AG10803 (cell line): ENCODE results near the gene ACACA.
"Not testable (repeated sequence)": the region's sequence is repeated elsewhere in the genome, so short reads cannot be mapped to it uniquely, and the experiment has no call there.

ENCODE experiments used
- DNase-seq: peaks from one replicate; pipeline ENCODE4 v3.0.0; 2010; ENCODE audit warnings: low read depth
- H3K4me3 ChIP-seq: 2 replicates; pipeline ENCODE4 v1.5.1; 2011; ENCODE audit warnings: mild to moderate bottlenecking, low read length, control low read depth
- CTCF ChIP-seq: conservative IDR thresholded peaks from 2 replicates; pipeline ENCODE4 v1.5.1; 2011; ENCODE audit warnings: mild to moderate bottlenecking, low read length, control low read depth, inconsistent platforms

ACACA gene

GRCh38 chr17:37146086-37147064 is 260.3 kb downstream of the ACACA start:
- DNase-seq = no peak
- no peak for TF ChIP-seq CTCF
- H3K4me3 ChIP-seq = no peak overlapping the region

DNA sequence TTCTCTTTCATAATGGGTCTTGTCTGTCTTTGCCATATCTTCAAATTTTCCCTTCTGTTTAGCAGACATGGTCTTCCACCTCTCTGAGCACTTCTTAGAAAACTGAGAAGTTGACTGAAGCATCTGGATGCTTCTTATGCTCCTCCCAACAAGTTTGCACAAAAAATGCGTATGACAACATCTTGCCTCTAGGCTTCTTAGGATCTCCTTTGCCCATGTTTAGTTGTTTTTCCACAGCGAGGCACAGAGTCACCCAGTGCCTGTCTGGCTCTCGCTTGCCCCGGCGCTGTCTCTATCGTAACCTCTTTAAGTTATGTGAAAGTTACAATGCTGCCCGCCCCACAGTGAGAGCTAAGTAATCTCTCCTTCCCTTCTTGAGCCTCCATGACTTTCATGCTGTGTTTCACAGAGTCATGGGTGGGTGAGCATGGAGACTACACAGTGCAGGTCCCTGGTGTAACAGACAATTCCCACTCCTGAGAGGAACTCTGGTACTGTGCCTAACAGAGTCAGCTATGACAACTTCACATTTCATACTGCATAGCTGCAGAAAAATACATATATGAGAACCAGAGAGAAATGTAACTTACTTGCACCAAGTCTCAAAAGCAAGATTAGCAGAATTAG is 262.4 kb downstream of the ACACA start:
- H3K4me3 ChIP-seq = no peak overlapping the region
- TF ChIP-seq CTCF = no peak

GRCh38 chr17:37143558-37143957 is 263.1 kb downstream of the ACACA start:
- not testable (repeated sequence) for DNase-seq, H3K4me3 ChIP-seq

More for the DNA sequence above, 262.4 kb downstream of the ACACA start:
- DNase-seq = no peak

- no peak for TF ChIP-seq CTCF
- no peak for DNase-seq
- no peak overlapping the region for H3K4me3 ChIP-seq
Observed at GRCh38 chr17:37142294-37142896, 264.2 kb downstream of the ACACA start.

- TF ChIP-seq CTCF = no peak
- DNase-seq = no peak
- H3K4me3 ChIP-seq = no peak overlapping the region
Observed at GRCh38 chr17:37138571-37139120, 268.0 kb downstream of the ACACA start.

- no peak for DNase-seq
- TF ChIP-seq CTCF = no peak
- no peak overlapping the region for H3K4me3 ChIP-seq
Observed at GRCh38 chr17:37137906-37138514, 268.6 kb downstream of the ACACA start.

GRCh38 chr17:37137070-37137610 is 269.5 kb downstream of the ACACA start:
- DNase-seq = no peak
- no peak overlapping the region for H3K4me3 ChIP-seq
- TF ChIP-seq CTCF = no peak
